ENCODE measurements around the gene ADAP1. TPM values are rescaled to one million over a fixed set of nuclear protein-coding genes. Genes with fewer than 3 reads are reported as not detected.

Gene ADAP1
- total RNA-seq, 1 donor from 2014 or later, result 2.9 TPM

- no peak for DNase-seq
These were observed 61.6 kb downstream of the ADAP1 start for GRCh38 chr7:892648-893593.

GRCh38 chr7:891805-892204, 62.7 kb downstream of the ADAP1 start:
- DNase-seq, result no peak

GRCh38 chr7:891291-891690, 63.2 kb downstream of the ADAP1 start:
- DNase-seq, result no peak

GRCh38 chr7:890868-891267, 63.6 kb downstream of the ADAP1 start:
- no peak for DNase-seq

- no peak for DNase-seq
These were observed 65.1 kb downstream of the ADAP1 start for GRCh38 chr7:889391-889790.

GRCh38 chr7:889025-889390, 65.5 kb downstream of the ADAP1 start:
- DNase-seq, result no peak

GRCh38 chr7:888081-889024, 66.1 kb downstream of the ADAP1 start:
- no peak for DNase-seq

- DNase-seq, result no peak
These were observed 67.0 kb downstream of the ADAP1 start for GRCh38 chr7:887488-887820.

GRCh38 chr7:886626-887487, 67.6 kb downstream of the ADAP1 start:
- no peak for DNase-seq

- DNase-seq, result no peak
These were observed 68.4 kb downstream of the ADAP1 start for GRCh38 chr7:885893-886625.

- no peak for DNase-seq
These were observed 69.1 kb downstream of the ADAP1 start for GRCh38 chr7:885261-885892.

- DNase-seq, result no peak
These were observed 70.1 kb downstream of the ADAP1 start for GRCh38 chr7:884191-885003.

- DNase-seq, result no peak
These were observed 71.1 kb downstream of the ADAP1 start for GRCh38 chr7:883055-884021.

GRCh38 chr7:882336-883035, 72.0 kb downstream of the ADAP1 start:
- DNase-seq, result no peak

- no peak for DNase-seq
These were observed 72.8 kb downstream of the ADAP1 start for GRCh38 chr7:881441-882234.

GRCh38 chr7:880450-880849, 74.0 kb downstream of the ADAP1 start:
- DNase-seq, result no peak

GRCh38 chr7:879706-880105, 74.8 kb downstream of the ADAP1 start:
- DNase-seq, result no peak

- DNase-seq, result no peak
These were observed 75.4 kb downstream of the ADAP1 start for GRCh38 chr7:879093-879492.

All from dermis blood vessel endothelial cell (primary cell).